H1 (cell line): ENCODE results near the gene ANKFN1. TPM values are rescaled to one million over a fixed set of nuclear protein-coding genes. Genes with fewer than 3 reads are reported as not detected.
A peak's percentile ranks its signal among the peaks of the same experiment; 100 is the strongest.

Experiments used
- CTCF ChIA-PET: fragments of 300-600 bp; sonication (Branson Sonifier 250); formaldehyde crosslinking; loops from one replicate; lab custom pipeline; 2021; ENCODE audit not compliant: partially characterized antibody; lab: Charles Lee
- POLR2A ChIA-PET: fragments of 300-600 bp; sonication (Branson Sonifier 250); formaldehyde crosslinking; loops from one replicate; lab custom pipeline; 2021; ENCODE audit warnings: inconsistent platforms; ENCODE audit not compliant: partially characterized antibody; lab: Charles Lee
- DNase-seq, 2 experiments: peaks; one replicate each; pipeline versions ENCODE4 v3.0.0 to v3.0.0-alpha.2; 2010 to 2022; ENCODE audit warnings: low spot score in 2 of 2, low read depth in 1 of 2, mixed read lengths in 1 of 2
- FAIRE-seq: peaks from 2 replicates; lab custom pipeline; 2011; peaks lifted over from hg19 to GRCh38; lab: Jason Lieb, UNC
- H2AFZ ChIP-seq: 2 replicates; pipeline ENCODE4 v1.8.1; 2012; ENCODE audit warnings: low read length, inconsistent platforms
- H2AK5ac ChIP-seq: 2 replicates; pipeline ENCODE4 v1.6.1; 2013; ENCODE audit warnings: low read depth, low read length
- H2BK120ac ChIP-seq: replicated peaks from 2 replicates; pipeline ENCODE3; 2013; ENCODE audit warnings: low read depth, low read length, inconsistent platforms
- H2BK12ac ChIP-seq: 2 replicates; pipeline ENCODE4 v1.6.1; 2013; ENCODE audit warnings: low read depth, low read length
- H2BK15ac ChIP-seq: 2 replicates; pipeline ENCODE4 v1.6.1; 2013; ENCODE audit warnings: low read length
- H2BK20ac ChIP-seq: 2 replicates; pipeline ENCODE4 v1.6.1; 2013; ENCODE audit warnings: low read length
- H2BK5ac ChIP-seq: 2 replicates; pipeline ENCODE4 v1.6.1; 2013; ENCODE audit warnings: low read depth, low read length
- H3K14ac ChIP-seq: 2 replicates; pipeline ENCODE4 v1.6.1; 2013; ENCODE audit warnings: inconsistent platforms; ENCODE audit not compliant: insufficient read length
- H3K18ac ChIP-seq: 2 replicates; pipeline ENCODE4 v1.6.1; 2013; ENCODE audit warnings: low read length; ENCODE audit errors: extremely low read depth
- H3K23ac ChIP-seq: 2 replicates; pipeline ENCODE4 v1.6.1; 2013; ENCODE audit warnings: inconsistent platforms; ENCODE audit not compliant: insufficient read length
- H3K23me2 ChIP-seq: 2 replicates; pipeline ENCODE4 v1.6.1; 2013; ENCODE audit warnings: low read depth, low read length
- H3K27ac ChIP-seq: 2 replicates; pipeline ENCODE4 v1.6.1; 2011; ENCODE audit warnings: low read depth, low read length, inconsistent platforms
- H3K27me3 ChIP-seq, 4 experiments: replicated peaks in 1 of 4; 1 replicate in 1 of 4; 2 replicates in 3 of 4; pipeline versions ENCODE4 v1.6.1 to v1.8.1; 2011 to 2013; ENCODE audit warnings: low read length in 3 of 4, mild to moderate bottlenecking in 3 of 4, inconsistent platforms in 2 of 4, mixed read lengths in 2 of 4, moderate library complexity in 1 of 4; ENCODE audit not compliant: control insufficient read depth in 3 of 4, insufficient read depth in 3 of 4; ENCODE audit errors: extremely low read depth in 1 of 4
- H3K36me3 ChIP-seq, 4 experiments: 2 replicates each; pipeline versions ENCODE4 v1.6.1 to v1.8.1; 2011 to 2013; ENCODE audit warnings: mild to moderate bottlenecking in 4 of 4, low read length in 3 of 4, moderate library complexity in 2 of 4, control low read depth in 1 of 4, inconsistent platforms in 1 of 4; ENCODE audit not compliant: insufficient read depth in 4 of 4, control insufficient read depth in 2 of 4
- H3K4ac ChIP-seq: replicated peaks from 2 replicates; pipeline ENCODE3; 2013; ENCODE audit warnings: low read length, low read depth, mixed read lengths, inconsistent platforms; ENCODE audit not compliant: insufficient read length
- H3K4me1 ChIP-seq, 4 experiments: replicated peaks in 1 of 4; 1 replicate in 1 of 4; 2 replicates in 3 of 4; pipeline versions ENCODE4 v1.6.1 to v1.8.1; 2011 to 2013; ENCODE audit warnings: low read length in 3 of 4, inconsistent platforms in 2 of 4, mixed read lengths in 1 of 4; ENCODE audit not compliant: insufficient read depth in 4 of 4, control insufficient read depth in 3 of 4
- H3K4me2 ChIP-seq, 2 experiments: 2 replicates each; pipeline versions ENCODE4 v1.6.1 to v1.8.1; 2011 to 2013; ENCODE audit warnings: low read depth in 2 of 2, low read length in 2 of 2, control low read depth in 1 of 2, inconsistent platforms in 1 of 2, mild to moderate bottlenecking in 1 of 2; ENCODE audit not compliant: insufficient read depth in 1 of 2
- H3K4me3 ChIP-seq, 4 experiments: fragments of 200-600, 300-600 bp in 1 of 4; sonication (generic), shearing (Covaris generic), sonication (Bioruptor Twin) in 1 of 4; 2 replicates each; pipeline versions ENCODE4 v1.5.1 to v1.8.1; 2011 to 2016; ENCODE audit warnings: low read length in 4 of 4, low read depth in 3 of 4, control low read depth in 2 of 4, inconsistent platforms in 2 of 4, mild to moderate bottlenecking in 2 of 4, mixed read lengths in 1 of 4, moderate library complexity in 1 of 4; ENCODE audit not compliant: insufficient read depth in 2 of 4; ENCODE audit errors: extremely low read depth in 1 of 4
- H3K56ac ChIP-seq: replicated peaks from 2 replicates; pipeline ENCODE3; 2013; ENCODE audit warnings: low read depth, mild to moderate bottlenecking, mixed read lengths, low read length, inconsistent platforms; ENCODE audit not compliant: insufficient read length
- H3K79me1 ChIP-seq: 2 replicates; pipeline ENCODE4 v1.6.1; 2013; ENCODE audit warnings: low read depth, low read length, control low read depth
- H3K79me2 ChIP-seq, 2 experiments: 2 replicates each; pipeline versions ENCODE4 v1.6.1 to v1.8.1; 2012 to 2013; ENCODE audit warnings: low read length in 2 of 2, mild to moderate bottlenecking in 2 of 2, inconsistent platforms in 1 of 2; ENCODE audit not compliant: insufficient read depth in 2 of 2, control insufficient read depth in 1 of 2
- H3K9ac ChIP-seq, 4 experiments: replicated peaks in 1 of 4; 1 replicate in 1 of 4; 2 replicates in 3 of 4; pipeline versions ENCODE4 v1.6.1 to v1.8.1; 2011 to 2013; ENCODE audit warnings: low read depth in 3 of 4, low read length in 3 of 4, control low read depth in 2 of 4, mild to moderate bottlenecking in 2 of 4, moderate library complexity in 2 of 4, inconsistent platforms in 1 of 4; ENCODE audit errors: extremely low read depth in 1 of 4
- H3K9me3 ChIP-seq, 2 experiments: 2 replicates each; pipeline versions ENCODE4 v1.6.1 to v1.8.1; 2012 to 2013; ENCODE audit warnings: mild to moderate bottlenecking in 2 of 2, moderate library complexity in 2 of 2, control low read depth in 1 of 2, inconsistent platforms in 1 of 2, low read depth in 1 of 2, low read length in 1 of 2, mixed read lengths in 1 of 2; ENCODE audit not compliant: insufficient read depth in 2 of 2
- H4K20me1 ChIP-seq, 2 experiments: replicated peaks in 1 of 2; 2 replicates each; pipeline versions ENCODE3 to v1.8.1; 2011 to 2013; ENCODE audit warnings: inconsistent platforms in 2 of 2, low read length in 2 of 2, mild to moderate bottlenecking in 1 of 2; ENCODE audit not compliant: insufficient read depth in 2 of 2, control insufficient read depth in 1 of 2
- H4K5ac ChIP-seq: 2 replicates; pipeline ENCODE4 v1.6.1; 2013; ENCODE audit warnings: low read length, low read depth, mixed read lengths, inconsistent platforms; ENCODE audit not compliant: insufficient read length
- H4K8ac ChIP-seq: 2 replicates; pipeline ENCODE4 v1.8.0; 2013; ENCODE audit warnings: mild to moderate bottlenecking, moderate library complexity, low read length, inconsistent platforms; ENCODE audit not compliant: insufficient read depth; ENCODE audit errors: extremely low read depth
- H4K91ac ChIP-seq: replicated peaks from 2 replicates; pipeline ENCODE3; 2013; ENCODE audit warnings: low read length, mixed read lengths, inconsistent platforms; ENCODE audit not compliant: insufficient read length
- CHD1 ChIP-seq: IDR thresholded peaks from 2 replicates; pipeline ENCODE4 v1.6.1; 2012; ENCODE audit warnings: low read depth, low read length, improper control_type of control experiment
- EZH2 ChIP-seq: fragments of 200-600 bp; sonication (generic); IDR thresholded peaks from 2 replicates; pipeline ENCODE4 v1.7.1; 2012; ENCODE audit warnings: low read depth, mild to moderate bottlenecking, moderate library complexity, low read length, inconsistent platforms; ENCODE audit not compliant: severe bottlenecking
- HDAC6 ChIP-seq: IDR thresholded peaks from one replicate; pipeline ENCODE4 v1.7.1; 2012; ENCODE audit warnings: low read depth, mild to moderate bottlenecking, inconsistent platforms, low read length, moderate library complexity
- JUN ChIP-seq: IDR thresholded peaks from 2 replicates; pipeline ENCODE4 v1.6.1; 2011; ENCODE audit warnings: low read depth, mild to moderate bottlenecking, improper control_type of control experiment, low read length
- JUND ChIP-seq: IDR thresholded peaks from 2 replicates; pipeline ENCODE4 v1.6.1; 2011; ENCODE audit warnings: mild to moderate bottlenecking, improper control_type of control experiment, low read length
- RBBP5 ChIP-seq: IDR thresholded peaks from 2 replicates; pipeline ENCODE4 v1.7.1; 2012; ENCODE audit warnings: low read depth, mild to moderate bottlenecking, inconsistent platforms, low read length, moderate library complexity, borderline replicate concordance
- RFX5 ChIP-seq: IDR thresholded peaks from 2 replicates; pipeline ENCODE4 v1.6.1; 2011; ENCODE audit warnings: low read depth, low read length, improper control_type of control experiment, borderline replicate concordance
- SAP30 ChIP-seq: fragments of 300-600 bp; sonication (generic); IDR thresholded peaks from 2 replicates; pipeline ENCODE4 v1.7.1; 2012; ENCODE audit warnings: low read length, moderate library complexity, mild to moderate bottlenecking, inconsistent platforms; ENCODE audit not compliant: insufficient read depth, insufficient replicate concordance
- SIRT6 ChIP-seq: IDR thresholded peaks from one replicate; pipeline ENCODE4 v1.7.1; 2012; ENCODE audit warnings: low read length, inconsistent platforms
- SP1 ChIP-seq: IDR thresholded peaks from 2 replicates; pipeline ENCODE4 v1.6.1; 2011; ENCODE audit warnings: low read depth, low read length
- WGBS, 2 experiments: shearing (Covaris generic) in 1 of 2; methylation state at CpG; one replicate each; pipeline versions ENCODE4 v1.1.6 to v1.1.7; 2013 to 2015; ENCODE audit warnings: low lambda C conversion rate in 2 of 2, mixed read lengths in 2 of 2, inconsistent platforms in 1 of 2, low coverage in 1 of 2, missing lambda C conversion rate in 1 of 2; ENCODE audit not compliant: insufficient replicate concordance in 2 of 2, insufficient coverage in 1 of 2, insufficient read length in 1 of 2; ENCODE audit errors: extremely low coverage in 1 of 2, missing lambda C conversion rate in 1 of 2; 5-methylcytosine and 5-hydroxymethylcytosine counted together
- polyA plus RNA-seq, 7 experiments: library from polyadenylated mRNA; depleted of rRNA in 3 of 7; stranded (reverse) in 5 of 7; unstranded in 2 of 7; fragments of >200 nt in 5 of 7; fragments of 200-250 nt in 2 of 7; gene quantifications; 1 replicate in 5 of 7; 2 replicates in 1 of 7; 4 replicates in 1 of 7; pipeline versions ENCODE4 v1.2.1 to v1.2.3, GENCODE V29; 2011 to 2013; ENCODE audit warnings: missing spikeins in 2 of 7, mixed read lengths in 2 of 7
- total RNA-seq: library from RNA; stranded (reverse); fragmentation: NEBNext Ultra II Directional; extraction: Animal tissue kit (Norgen Biotek cat#: 25700); gene quantifications from 2 replicates; pipeline ENCODE4 v1.2.1, GENCODE V29; 2021
- TF ChIP-seq, protein P1 (sequence below), 3 experiments: IDR thresholded peaks; 1 replicate in 2 of 3; 2 replicates in 1 of 3; pipeline versions ENCODE4 v1.5.1 to v1.6.1; 2011; ENCODE audit warnings: low read length in 3 of 3, mild to moderate bottlenecking in 3 of 3, inconsistent platforms in 2 of 3, low read depth in 1 of 3, moderate library complexity in 1 of 3; ENCODE audit not compliant: insufficient read depth in 1 of 3; ENCODE audit errors: control extremely low read depth in 1 of 3

ANKFN1 gene
- total and polyA plus RNA-seq, 2 of the 8 experiments (the other 6 are each of a cell fraction or from before 2014, with no cell fraction given): not detected

DNA sequence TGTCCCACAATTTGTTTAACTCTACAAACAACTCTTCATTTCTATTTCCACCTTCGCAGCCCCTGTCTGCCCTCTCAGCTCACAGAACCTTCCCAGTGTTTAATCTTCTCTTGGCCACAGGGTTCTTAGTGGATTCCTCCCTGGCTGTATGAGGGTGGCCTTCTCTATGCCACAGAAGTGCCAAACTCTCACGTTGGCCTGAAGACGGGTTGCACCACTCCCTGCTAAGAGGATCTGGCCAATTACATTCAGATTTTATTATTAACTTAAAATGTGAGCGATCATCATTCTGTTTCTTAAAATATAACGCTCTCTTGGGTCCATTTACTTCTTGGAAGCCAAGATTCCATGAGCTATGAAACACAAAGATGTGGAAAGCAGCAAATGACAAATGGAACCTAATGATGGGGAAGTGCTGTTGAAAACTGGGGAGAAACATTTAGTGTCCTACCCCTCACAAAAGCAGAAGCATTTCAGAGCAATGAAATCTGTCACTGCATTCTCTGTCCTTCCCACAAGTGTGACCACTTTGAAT is 348.9 kb downstream of the ANKFN1 start:
- Histone ChIP-seq H4K5ac (no peak overlapping the region), H2AK5ac (no peak overlapping the region), H4K20me1 (no peaks in the 10 kb centered on the region), H2AFZ (0 out of 2 replicates have a peak overlapping the region, but pooled peaks have one; percentile 22), H3K4me1 (no peaks in the 10 kb centered on the region), H3K23me2 (no peaks in the 10 kb centered on the region), H3K4me2 (no peak overlapping the region), H3K27me3 (no peaks in the 10 kb centered on the region), H2BK20ac (no peak overlapping the region), H4K91ac (no peak overlapping the region), H3K36me3 (no peaks in the 10 kb centered on the region), H2BK12ac (no peak overlapping the region), H3K18ac (no peak overlapping the region), H2BK15ac (no peak overlapping the region), H3K4me3 (no peak overlapping the region), H3K79me2 (no peaks in the 10 kb centered on the region), H2BK120ac (no peak overlapping the region), H3K9ac (no peak overlapping the region), H3K27ac (no peak overlapping the region), H3K14ac (no peak overlapping the region), H3K79me1 (no peaks in the 10 kb centered on the region), H4K8ac (no peak overlapping the region), H3K23ac (no peak overlapping the region), H2BK5ac (no peak overlapping the region), H3K9me3 (no peaks in the 10 kb centered on the region), H3K4ac (no peak overlapping the region), H3K56ac (no peak overlapping the region)
- ChIA-PET POLR2A (interaction anchor here (0.6 kb wide), 1 partner anchor 91 kb away, joined by 3 read pairs; the partner anchor contains the start of gene NOG), CTCF (interaction anchor here (0.7 to 3.9 kb wide), 15 partner anchors 9 to 589 kb away, joined by 3 to 22 read pairs (median 3); partner anchors contain the start of gene NOG)
- no peak for FAIRE-seq
- no peak for DNase-seq
- WGBS, 2 experiments: 88% methylated on average over 5 of the region's 5 CpGs; no CpG with 5 or more reads in 1 of the 2 experiments
- TF ChIP-seq HDAC6 (no peak), SP1 (no peak), EZH2 (no peak), JUN (no peak), RFX5 (no peak), RBBP5 (no peak), JUND (no peak), CHD1 (no peak), SAP30 (no peak), SIRT6 (no peak)
- TF ChIP-seq, protein P1, sequence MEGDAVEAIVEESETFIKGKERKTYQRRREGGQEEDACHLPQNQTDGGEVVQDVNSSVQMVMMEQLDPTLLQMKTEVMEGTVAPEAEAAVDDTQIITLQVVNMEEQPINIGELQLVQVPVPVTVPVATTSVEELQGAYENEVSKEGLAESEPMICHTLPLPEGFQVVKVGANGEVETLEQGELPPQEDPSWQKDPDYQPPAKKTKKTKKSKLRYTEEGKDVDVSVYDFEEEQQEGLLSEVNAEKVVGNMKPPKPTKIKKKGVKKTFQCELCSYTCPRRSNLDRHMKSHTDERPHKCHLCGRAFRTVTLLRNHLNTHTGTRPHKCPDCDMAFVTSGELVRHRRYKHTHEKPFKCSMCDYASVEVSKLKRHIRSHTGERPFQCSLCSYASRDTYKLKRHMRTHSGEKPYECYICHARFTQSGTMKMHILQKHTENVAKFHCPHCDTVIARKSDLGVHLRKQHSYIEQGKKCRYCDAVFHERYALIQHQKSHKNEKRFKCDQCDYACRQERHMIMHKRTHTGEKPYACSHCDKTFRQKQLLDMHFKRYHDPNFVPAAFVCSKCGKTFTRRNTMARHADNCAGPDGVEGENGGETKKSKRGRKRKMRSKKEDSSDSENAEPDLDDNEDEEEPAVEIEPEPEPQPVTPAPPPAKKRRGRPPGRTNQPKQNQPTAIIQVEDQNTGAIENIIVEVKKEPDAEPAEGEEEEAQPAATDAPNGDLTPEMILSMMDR (IDR thresholded peaks at IDR 0.05; ENCODE audit: control extremely low read depth in 1 of 3, insufficient read depth in 1 of 3, low read depth in 1 of 3, low read length in 3 of 3): no peak
